Daoy (cell line): ENCODE results near the gene KREMEN2. TPM values are rescaled to one million over a fixed set of nuclear protein-coding genes. Genes with fewer than 3 reads are reported as not detected.
A peak's percentile ranks its signal among the peaks of the same experiment; 100 is the strongest.

Source experiments
- DNase-seq: peaks from one replicate; pipeline ENCODE4 v3.0.0-alpha.2; 2015; ENCODE audit warnings: low read depth
- total RNA-seq: library from RNA; depleted of rRNA; stranded (reverse); fragments of >200 nt; shearing (Covaris generic); gene quantifications from 2 replicates; pipeline ENCODE4 v1.2.3, GENCODE V29; 2014

KREMEN2 gene
- total RNA-seq, 1 experiment from 2014 or later, result 1.3 TPM

DNA sequence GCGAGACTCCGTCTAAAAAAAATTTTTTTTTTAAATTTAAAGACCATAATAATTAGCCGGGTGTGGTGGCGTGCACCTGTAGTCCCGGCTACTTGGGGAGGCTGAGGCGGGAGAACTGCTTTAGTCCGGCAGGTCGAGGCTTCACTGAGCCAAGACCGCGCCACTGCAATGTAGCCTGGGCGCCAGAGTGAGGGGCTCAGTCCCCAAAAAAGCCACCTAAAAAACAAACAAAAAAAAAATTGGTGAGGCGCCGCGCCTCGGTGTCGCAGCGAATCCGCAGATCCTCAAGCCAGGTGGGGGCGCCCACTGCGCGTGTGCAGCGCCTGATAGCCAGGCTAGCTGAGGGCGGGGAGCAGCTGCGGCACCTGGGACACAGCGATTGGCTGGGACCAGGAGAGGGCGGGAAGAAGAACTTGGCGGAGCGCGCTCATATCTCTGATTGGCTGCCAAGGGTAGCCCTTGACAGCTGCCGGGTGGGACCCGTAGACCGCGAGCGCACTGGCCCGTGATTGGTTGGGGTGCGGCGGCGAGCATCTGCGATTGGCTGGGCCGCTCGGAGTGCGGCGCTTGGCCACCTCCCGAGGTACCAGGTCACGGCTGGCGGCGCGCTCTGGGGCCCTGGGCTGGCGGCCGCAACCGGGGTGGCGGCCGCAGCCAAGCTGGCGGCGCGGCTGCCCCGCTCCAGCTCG lies 39.7 kb downstream of the KREMEN2 start:
- DNase-seq, result peak; percentile 98

DNA sequence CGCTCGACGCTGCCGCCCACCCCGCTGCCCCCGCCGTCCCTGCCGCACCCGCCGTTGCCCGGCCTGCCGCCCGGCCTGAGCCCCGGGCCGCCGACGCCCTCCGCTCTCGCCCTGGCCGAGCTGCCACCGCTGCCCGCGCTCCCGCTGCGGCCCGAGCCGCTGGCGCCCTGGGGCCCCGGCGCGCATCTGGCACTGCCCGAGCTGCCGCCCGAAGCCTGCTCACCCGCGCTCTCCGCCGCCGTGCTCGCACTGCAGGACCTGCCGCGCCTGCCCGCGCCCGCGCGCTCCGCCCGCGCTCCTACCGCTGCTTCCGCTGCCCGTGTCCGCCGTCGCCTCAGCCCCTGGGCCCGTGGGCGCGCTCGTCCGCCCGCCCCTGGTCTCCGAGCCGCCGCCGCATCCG lies 40.2 kb downstream of the KREMEN2 start:
- peak; percentile 61 for DNase-seq

DNA sequence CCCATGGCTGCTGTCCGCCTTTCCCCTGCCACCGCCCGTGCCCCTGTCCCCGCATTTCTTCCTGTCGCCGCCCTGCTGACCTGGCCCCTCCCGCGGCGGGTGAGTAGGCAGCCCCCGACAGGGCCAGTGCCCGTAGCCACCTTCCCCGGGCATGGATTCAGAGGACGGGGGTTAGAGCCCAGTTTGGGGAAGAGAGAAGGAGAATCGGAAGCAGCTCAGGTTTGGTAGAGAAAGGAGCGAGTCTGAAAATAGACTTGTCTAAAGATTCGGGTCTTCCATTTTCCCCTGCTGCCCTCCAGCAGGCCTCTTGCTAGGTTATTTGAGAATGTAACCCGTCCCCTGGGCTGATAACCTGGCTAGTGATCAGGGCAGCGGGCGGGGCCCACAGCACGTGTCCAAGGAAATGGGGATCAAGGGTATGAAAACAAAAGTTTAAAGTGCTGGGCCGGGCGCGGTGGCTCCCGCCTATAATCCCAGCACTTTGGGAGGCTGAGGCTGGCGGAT lies 40.8 kb downstream of the KREMEN2 start:
- peak; percentile 55 for DNase-seq

DNA sequence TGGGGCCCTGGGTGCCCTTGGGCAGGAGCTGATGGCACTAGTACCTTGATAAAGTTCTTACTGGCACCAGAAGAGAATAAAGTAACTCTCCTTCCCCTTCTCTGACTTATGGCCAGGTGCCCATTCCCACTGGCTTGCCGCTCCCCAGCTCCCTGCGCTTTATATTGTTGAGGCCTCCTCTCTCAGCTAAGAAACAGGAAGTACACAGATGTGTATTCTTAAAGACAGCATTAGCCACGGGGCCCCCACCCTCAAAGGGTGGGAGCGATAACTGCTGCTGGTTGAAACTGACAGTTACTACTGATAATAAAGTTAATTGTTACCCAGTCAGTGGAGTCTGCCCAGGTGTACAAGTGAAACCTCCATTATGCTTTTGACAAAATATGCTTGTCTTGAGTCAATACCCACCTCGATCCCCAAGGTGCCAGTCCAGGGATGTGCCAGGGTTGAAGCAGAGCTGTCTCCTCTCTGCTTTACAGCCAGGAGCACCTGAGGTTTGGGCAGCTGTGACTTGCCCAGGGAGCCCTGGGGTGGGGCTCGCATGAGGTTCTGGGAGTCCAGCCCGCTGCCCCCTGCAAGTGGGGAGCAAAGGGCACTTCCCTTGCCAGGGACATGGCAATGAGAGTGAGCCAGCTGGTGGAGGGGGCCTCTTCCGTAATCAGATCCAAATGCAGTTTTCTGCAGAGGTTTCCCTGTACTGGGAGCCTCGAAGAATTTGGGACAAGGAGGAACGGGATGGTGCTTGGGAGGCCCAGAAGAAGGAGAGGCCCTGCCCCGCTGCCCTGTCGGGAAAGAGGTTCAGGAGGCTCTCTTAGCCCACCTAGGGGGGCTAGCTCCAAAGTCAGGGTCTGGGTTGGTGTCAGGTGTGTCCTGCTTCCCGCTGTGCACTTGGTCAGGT lies 43.2 kb downstream of the KREMEN2 start:
- no peak for DNase-seq

DNA sequence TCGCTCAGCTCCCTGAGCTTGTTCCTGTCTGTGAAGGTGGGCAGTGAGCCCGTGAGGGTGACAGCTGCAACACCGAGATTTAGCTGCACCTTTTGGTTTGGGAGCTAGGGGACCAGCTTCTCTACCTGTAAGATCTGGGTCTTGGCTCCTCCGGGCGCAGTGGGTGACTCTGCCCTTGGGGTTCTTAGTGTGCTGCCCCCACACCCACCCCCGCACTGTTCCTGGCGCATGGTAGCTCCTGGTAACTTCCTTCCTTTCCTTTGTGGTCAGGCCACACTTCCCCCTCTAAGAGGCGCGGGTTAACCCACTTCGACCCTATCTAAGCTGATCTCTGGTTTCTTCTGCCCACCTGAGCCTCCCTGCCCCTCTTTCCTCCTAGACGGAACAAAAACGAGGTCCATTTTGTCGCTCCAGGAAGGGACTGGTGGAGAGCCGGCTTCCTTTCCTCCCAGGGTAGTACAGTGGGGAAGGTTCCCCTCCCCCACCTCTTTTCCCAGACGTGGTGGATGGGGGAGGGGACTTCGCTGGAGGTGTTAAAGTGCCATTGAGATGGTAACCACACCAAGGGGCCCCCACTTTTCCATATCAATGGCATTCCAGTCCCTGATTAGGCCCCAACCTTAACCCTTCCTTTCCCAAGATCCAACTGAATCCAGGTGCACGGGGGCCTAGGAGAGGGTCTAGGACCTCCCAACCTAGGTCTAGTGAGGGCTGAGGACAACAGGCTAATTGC lies 44.0 kb downstream of the KREMEN2 start:
- DNase-seq, result no peak

DNA sequence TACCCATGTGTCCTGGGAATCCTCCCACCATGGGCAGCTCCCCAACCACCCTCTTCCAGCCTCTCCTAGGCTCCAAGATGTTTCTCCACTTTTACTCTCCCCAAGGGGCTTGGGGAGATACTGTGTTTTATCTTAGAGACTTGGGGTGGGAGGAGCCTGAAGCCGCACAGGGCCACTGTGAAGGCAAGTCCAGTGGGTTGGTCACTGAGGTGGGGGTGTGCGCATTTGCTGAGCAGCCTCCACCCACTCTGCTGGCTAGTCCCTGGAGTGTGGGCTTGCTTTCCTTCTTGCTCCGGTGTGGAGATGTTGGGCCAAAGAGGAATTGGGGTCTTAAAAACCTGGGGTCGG lies 44.6 kb downstream of the KREMEN2 start:
- DNase-seq, result no peak

DNA sequence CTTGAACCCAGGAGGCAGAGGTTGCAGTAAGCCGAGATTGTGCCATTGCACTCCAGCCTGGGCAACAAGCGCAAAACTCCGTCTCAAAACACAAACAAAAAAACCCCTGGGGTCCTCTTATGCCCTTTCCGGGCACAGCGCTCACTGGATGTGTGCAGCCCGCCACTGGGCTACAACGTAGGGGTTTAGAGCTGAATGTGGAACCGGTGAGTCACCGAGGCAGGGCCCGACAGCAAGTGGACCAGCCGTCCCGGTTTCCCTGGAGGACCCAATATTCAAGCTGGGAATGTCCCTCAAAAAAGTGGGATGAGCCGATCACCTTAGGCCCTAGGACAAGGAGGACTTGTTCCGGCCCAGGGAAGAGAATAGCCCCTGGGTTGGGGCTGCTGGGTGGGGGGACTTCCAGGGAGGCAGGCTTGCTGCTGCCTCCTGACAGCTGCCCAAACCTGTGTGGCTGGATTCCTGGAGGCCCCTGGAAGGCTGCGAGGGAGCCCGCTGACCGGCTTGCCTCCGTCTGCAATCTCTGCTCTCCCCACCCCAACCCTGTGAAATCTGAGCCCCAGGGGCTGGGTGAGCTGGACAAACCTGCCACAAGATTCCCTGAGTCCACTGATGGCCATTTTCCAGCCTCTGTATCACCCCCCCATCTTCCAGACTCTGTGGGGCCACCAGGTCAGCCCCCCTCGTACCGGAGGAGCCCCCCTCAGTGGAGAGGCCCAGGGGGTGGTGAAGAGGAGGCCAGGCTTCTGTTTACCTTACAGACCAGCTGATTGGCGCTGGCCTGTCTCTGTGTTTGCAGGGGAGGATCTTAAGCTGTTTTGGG lies 45.7 kb downstream of the KREMEN2 start:
- no peak for DNase-seq

DNA sequence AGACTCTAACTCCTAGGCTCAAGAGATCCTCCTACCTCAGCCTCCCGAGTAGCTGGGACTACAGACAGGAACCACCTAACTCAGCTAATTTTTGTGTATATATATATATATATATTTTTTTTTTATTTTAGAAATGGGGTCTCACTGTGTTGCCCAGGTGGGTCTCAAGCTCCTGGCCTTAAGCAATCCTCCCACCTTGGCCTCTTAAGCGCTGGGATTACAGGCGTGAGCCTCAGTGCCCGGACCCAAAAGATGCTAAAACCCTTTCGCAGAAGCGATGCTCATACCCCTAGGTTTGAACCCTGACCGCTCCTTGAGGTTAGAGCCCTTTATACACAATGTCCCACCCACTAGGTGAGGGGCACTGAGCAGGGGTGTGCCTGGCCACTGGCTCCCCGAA lies 46.4 kb downstream of the KREMEN2 start:
- DNase-seq, result no peak

DNA sequence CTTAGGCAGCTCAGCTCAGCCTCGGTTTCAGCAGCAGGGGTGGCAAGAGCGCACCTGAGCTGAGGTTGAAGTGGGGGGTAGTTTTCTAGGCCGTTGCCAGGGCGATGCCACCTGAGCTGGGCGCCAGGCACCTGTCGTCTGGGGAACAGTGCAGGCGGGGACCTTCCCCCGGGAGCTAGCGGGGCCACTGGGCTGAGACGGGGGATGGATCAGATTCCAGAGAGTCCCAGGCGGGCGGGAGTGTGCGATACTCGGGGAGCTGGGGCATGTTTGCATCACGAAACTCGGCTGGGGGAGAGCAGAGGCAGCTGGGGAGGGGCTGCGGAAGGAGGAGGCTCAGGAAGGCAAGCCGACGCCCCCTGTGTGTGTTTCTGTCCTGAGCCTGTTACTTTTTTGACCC lies 48.2 kb downstream of the KREMEN2 start:
- DNase-seq, result no peak

DNA sequence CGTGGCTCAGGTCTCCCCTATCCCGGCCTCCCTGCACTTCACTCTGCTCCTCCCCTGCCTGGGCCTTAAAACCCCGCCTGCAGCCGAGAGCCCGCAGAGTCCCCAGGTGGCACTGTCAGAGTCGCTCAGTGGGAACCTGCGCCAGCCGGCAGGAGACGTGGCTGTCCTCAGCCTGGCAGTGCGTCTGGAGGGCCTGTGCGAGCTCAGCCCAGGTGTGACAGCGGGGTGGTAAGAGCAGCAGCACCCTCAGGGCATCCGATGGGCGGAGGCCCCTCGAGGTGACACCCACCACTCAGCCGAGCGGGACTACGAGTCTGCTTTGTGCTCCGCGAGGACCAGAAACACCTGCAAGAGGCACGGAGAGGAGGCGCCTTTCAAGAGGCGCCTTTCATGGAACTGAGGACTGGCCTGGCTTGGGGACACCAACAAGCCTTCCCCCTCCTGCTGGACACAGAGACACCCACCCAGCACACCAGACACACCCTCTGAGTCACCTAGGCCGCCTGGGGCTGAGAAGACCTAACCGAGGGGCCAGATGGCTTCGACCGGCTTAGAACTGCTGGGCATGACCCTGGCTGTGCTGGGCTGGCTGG lies 48.8 kb downstream of the KREMEN2 start, which contains the start of gene CLDN9:
Gene CLDN9 (plus strand): TSS at position 96 of the 593 bp plus-strand sequence. CDS start 440 bp downstream, at position 536.
- DNase-seq, result peak; percentile 51

DNA sequence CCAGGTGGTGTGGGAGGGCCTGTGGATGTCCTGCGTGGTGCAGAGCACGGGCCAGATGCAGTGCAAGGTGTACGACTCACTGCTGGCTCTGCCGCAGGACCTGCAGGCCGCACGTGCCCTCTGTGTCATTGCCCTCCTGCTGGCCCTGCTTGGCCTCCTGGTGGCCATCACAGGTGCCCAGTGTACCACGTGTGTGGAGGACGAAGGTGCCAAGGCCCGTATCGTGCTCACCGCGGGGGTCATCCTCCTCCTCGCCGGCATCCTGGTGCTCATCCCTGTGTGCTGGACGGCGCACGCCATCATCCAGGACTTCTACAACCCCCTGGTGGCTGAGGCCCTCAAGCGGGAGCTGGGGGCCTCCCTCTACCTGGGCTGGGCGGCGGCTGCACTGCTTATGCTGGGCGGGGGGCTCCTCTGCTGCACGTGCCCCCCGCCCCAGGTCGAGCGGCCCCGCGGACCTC lies 49.4 kb downstream of the KREMEN2 start:
- DNase-seq, result no peak

DNA sequence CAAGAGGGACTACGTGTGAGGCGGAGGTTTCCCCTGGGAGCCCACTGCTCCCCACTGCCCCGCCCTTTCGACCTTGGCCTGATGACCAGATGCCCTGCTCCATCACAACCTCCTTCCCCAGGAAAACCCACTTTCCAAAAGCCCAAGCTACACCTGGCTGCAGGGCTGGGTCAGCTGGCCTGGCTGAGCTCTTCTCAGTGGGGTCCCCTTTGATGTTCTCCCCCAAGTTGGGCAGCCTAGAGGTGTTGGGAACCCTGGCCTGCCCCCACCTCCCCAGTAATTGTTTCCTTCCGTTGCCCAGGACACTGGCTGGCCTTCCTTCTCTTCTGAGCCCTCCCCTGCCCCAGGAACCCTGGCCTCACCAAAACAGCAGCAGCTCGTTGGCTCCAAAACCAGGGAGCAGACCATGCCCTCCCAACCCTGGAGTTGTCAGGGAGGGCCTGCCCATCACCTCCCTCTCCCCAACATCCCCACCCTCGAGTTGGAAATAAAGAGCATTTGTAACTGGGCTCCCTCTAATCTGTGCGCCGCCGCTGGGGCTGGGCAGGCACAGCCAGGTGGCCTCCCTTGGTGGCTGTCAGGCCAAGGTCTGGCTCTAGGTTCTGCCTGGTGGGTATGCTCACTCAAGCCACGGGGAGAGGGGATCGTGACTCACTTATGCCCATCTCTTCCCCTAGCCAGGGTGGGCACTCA lies 50.1 kb downstream of the KREMEN2 start:
- DNase-seq, result no peak

DNA sequence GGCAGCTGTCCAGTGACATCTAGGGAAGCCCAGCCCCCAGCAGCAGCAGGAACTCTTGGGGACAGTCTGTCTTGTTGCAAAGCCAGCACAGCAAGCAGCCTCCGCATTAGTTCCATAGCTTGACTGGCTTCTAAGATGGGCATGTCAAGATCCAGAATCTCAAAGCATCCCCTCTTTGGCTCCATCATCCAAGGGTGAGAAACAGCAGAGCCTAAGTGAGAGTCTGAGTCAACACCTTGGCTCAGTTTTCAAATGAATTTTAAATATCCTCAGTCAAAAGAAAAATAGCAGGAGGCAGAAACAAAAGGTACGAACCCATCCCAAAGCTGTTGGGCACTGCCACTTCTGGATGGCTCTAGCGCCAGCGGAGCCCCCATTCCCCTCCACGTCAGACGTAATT lies 50.9 kb downstream of the KREMEN2 start:
- DNase-seq, result no peak

DNA sequence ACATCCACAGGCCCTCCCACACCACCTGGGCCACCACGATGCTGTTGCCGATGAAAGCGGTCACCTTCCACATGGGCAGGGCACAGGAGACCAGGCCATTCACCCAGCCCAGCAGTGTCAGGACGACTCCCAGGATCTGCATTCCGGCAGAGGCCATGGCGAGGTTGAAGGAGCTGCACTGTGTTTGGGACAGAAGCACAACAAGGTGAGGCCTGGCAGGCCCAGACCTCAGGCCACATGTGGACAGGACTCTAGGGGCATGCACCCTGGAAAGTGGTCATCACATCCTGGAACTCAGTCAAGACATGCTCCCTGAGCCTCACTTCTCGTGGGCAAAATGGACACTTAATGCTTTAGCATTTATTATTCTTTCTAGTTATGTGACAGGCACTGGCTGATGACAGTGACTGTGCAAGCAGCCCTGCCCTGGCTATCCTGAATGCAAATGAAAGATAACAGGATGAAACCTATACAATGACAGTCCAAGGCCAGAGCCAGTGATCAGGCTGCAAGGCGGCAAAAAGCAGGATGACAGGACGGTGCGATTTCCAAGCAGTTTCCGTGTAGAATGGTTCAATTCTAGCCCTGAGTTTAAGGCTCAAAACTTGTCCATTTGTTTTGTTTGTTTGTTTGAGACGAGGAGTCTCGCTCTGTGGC lies 51.9 kb downstream of the KREMEN2 start:
- DNase-seq, result no peak

DNA sequence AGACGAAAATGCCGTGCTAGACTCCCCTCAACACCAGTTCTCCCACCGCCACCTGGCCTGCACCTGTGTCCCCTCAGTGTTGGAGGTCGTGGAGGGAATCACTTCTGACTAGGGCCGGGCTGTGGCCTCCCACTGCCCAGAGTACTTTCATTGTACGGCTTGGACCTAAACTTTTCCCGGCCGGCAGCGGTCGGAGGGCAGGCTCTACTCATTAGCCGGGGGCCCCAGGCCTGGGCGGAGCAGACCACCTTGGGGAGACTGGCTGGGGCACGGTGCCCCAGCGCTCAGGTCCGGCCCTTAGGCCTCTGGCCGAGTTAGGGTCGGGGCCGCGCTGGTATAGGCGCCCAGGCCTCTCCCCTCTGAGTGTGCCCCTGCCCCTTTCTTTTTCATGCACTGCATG lies 53.3 kb downstream of the KREMEN2 start:
- DNase-seq, result no peak
